ENCODE results near the gene MLPH.

- TF ChIP-seq CTCF (IDR thresholded peaks at IDR 0.05; ENCODE audit: low read depth, low read length, poor library complexity, severe bottlenecking) (no peak), EZH2phosphoT487 (IDR thresholded peaks at IDR 0.05; ENCODE audit: borderline replicate concordance, low read length) (no peak)
Measured at GRCh38 chr2:237473878-237474441, 13.1 kb upstream of the MLPH start.
